ENCODE data around the gene POLN. TPM values are rescaled to one million over a fixed set of nuclear protein-coding genes. Genes with fewer than 3 reads are reported as not detected.
"Not testable (repeated sequence)": the region's sequence is repeated elsewhere in the genome, so short reads cannot be mapped to it uniquely, and the experiment has no call there.

Gene POLN
- total and polyA plus RNA-seq, 8 donors, result 0.29 to 5.1 (median 1.4) TPM; not detected in 2

GRCh38 chr4:2041239-2042130 is 200.4 kb downstream of the POLN start:
- Histone ChIP-seq H3K27me3 (peaks cover 14 to 71% (median 31%) of the 10 kb centered on the region in 3 donors), H3K27ac (peak overlapping the region in 2 of 5 donors; percentile 47 to 69)
- 0 to 4% (median 1%) methylated on average over 10 to 94 of the region's 94 CpGs for WGBS, 5 donors

GRCh38 chr4:2040391-2041238 is 201.3 kb downstream of the POLN start:
- no peak for TF ChIP-seq POLR2A (IDR thresholded peaks at IDR 0.05)
- TF ChIP-seq CTCF (IDR thresholded peaks at IDR 0.05), result no peak
- TF ChIP-seq POLR2AphosphoS5 (IDR thresholded peaks at IDR 0.05), result no peak
- no peak for TF ChIP-seq EP300 (IDR thresholded peaks at IDR 0.05)
- H3K36me3 ChIP-seq, result no peaks in the 10 kb centered on the region
- peaks cover 0 to 5% (median 0%) of the 10 kb centered on the region in 4 donors for H3K9me3 ChIP-seq
- H3K4me1 ChIP-seq, result peaks cover 24 to 29% (median 29%) of the 10 kb centered on the region in 4 donors
- WGBS, 5 donors, result 6 to 19% (median 8%) methylated on average over 12 to 91 of the region's 91 CpGs
- H3K4me3 ChIP-seq, result peak overlapping the region; percentile 65 to 85 (median 71)
- H3K27me3 ChIP-seq, result peaks cover 14 to 66% (median 28%) of the 10 kb centered on the region in 3 donors
- H3K27ac ChIP-seq, result no peak overlapping the region
- DNase-seq, result peak in 1 of 2 donors; percentile 13
- intact Hi-C loops (cut with DNase I; ENCODE audit: low total_unique reads), result no loop called here

More at GRCh38 chr4:2041239-2042130, 200.4 kb downstream of the POLN start:
- peaks cover 0 to 5% (median 0%) of the 10 kb centered on the region in 4 donors for H3K9me3 ChIP-seq
- H3K36me3 ChIP-seq, result no peaks in the 10 kb centered on the region
- TF ChIP-seq POLR2AphosphoS5 (IDR thresholded peaks at IDR 0.05), result peak in 1 of 3 donors; percentile 36
- TF ChIP-seq CTCF (IDR thresholded peaks at IDR 0.05), result no peak
- no peak for TF ChIP-seq POLR2A (IDR thresholded peaks at IDR 0.05)
- no peak for TF ChIP-seq EP300 (IDR thresholded peaks at IDR 0.05)
- peaks cover 24 to 29% (median 29%) of the 10 kb centered on the region in 4 donors for H3K4me1 ChIP-seq
- peak; percentile 80 to 91 for DNase-seq
- intact Hi-C loops (cut with DNase I; ENCODE audit: low total_unique reads), result no loop called here
- H3K4me3 ChIP-seq, result peak overlapping the region; percentile 65 to 85 (median 71)

- H3K27me3 ChIP-seq, result peaks cover 14 to 41% (median 18%) of the 10 kb centered on the region in 3 donors
- H3K4me3 ChIP-seq, result no peak overlapping the region
- no peaks in the 10 kb centered on the region for H3K36me3 ChIP-seq
- no peaks in the 10 kb centered on the region for H3K9me3 ChIP-seq
- H3K4me1 ChIP-seq, result peaks cover 15 to 18% (median 18%) of the 10 kb centered on the region in 4 donors
- intact Hi-C loops (cut with DNase I; ENCODE audit: low total_unique reads), result no loop called here
- no peak for TF ChIP-seq POLR2AphosphoS5 (IDR thresholded peaks at IDR 0.05)
- no peak for TF ChIP-seq CTCF (IDR thresholded peaks at IDR 0.05)
- TF ChIP-seq POLR2A (IDR thresholded peaks at IDR 0.05), result no peak
- TF ChIP-seq EP300 (IDR thresholded peaks at IDR 0.05), result no peak
- 65 to 80% (median 76%) methylated on average over 7 of the region's 7 CpGs for WGBS, 5 donors
- H3K27ac ChIP-seq, result no peak overlapping the region
- no peak for DNase-seq
Measured at GRCh38 chr4:2036866-2037265, 205.1 kb downstream of the POLN start.

- peak in 1 of 2 donors; percentile 25 for DNase-seq
Measured at GRCh38 chr4:2036327-2036726, 205.6 kb downstream of the POLN start.

GRCh38 chr4:2031161-2031560 is 210.8 kb downstream of the POLN start:
- intact Hi-C loops (cut with DNase I; ENCODE audit: low total_unique reads); H3K36me3 ChIP-seq; DNase-seq; H3K4me1 ChIP-seq; H3K4me3 ChIP-seq; H3K9me3 ChIP-seq; H3K27ac ChIP-seq: not testable (repeated sequence)
- peaks cover 0 to 13% (median 0%) of the 10 kb centered on the region in 3 donors for H3K27me3 ChIP-seq

More at GRCh38 chr4:2036327-2036726, 205.6 kb downstream of the POLN start:
- Histone ChIP-seq H3K4me1 (peaks cover 11 to 13% (median 12%) of the 10 kb centered on the region in 4 donors), H3K27me3 (peaks cover 10 to 35% (median 13%) of the 10 kb centered on the region in 3 donors), H3K36me3 (no peaks in the 10 kb centered on the region), H3K9me3 (no peaks in the 10 kb centered on the region), H3K27ac (no peak overlapping the region), H3K4me3 (no peak overlapping the region)
- TF ChIP-seq POLR2A (IDR thresholded peaks at IDR 0.05) (no peak), POLR2AphosphoS5 (IDR thresholded peaks at IDR 0.05) (no peak), CTCF (IDR thresholded peaks at IDR 0.05) (no peak), EP300 (IDR thresholded peaks at IDR 0.05) (no peak)
- 75 to 86% (median 80%) methylated on average over 10 of the region's 10 CpGs for WGBS, 5 donors
- intact Hi-C loops (cut with DNase I; ENCODE audit: low total_unique reads), result no loop called here

GRCh38 chr4:2027120-2027519 is 214.8 kb downstream of the POLN start:
- H3K4me3 ChIP-seq; H3K36me3 ChIP-seq; DNase-seq; H3K27ac ChIP-seq; H3K4me1 ChIP-seq; H3K9me3 ChIP-seq; intact Hi-C loops (cut with DNase I; ENCODE audit: low total_unique reads): not testable (repeated sequence)
- 80 to 91% (median 87%) methylated on average over 4 of the region's 4 CpGs for WGBS, 5 donors
- peaks cover 0 to 20% (median 3%) of the 10 kb centered on the region in 3 donors for H3K27me3 ChIP-seq

Measured in stomach (tissue), 9 donors.